Measurements from ENCODE around the gene VPS11. TPM values are rescaled to one million over a fixed set of nuclear protein-coding genes. Genes with fewer than 3 reads are reported as not detected.

The VPS11 gene
- total RNA-seq (2014; rRNA removed; shearing (Covaris generic)) = 5.6 and 11.2 TPM in 2 replicates

- Histone ChIP-seq H3K4me1 (replicated peaks) (no peaks in the 10 kb centered on the region), H3K4me3 (peak within 1 kb of the TSS; percentile 61), H3K27me3 (replicated peaks) (no peaks in the 10 kb centered on the region), H3K27ac (peak within 1 kb of the TSS; percentile 28; the same call in 1 of the 2 replicates), H3K36me3 (no peaks in the 10 kb centered on the region), H3K9me3 (replicated peaks) (no peaks in the 10 kb centered on the region)
- peak; percentile 70 to 89 for DNase-seq (ENCODE audit: low read depth in 1 of 2, low spot score in 2 of 2)
Observed at GRCh38 chr11:119067371-119068222, at the start of gene VPS11. TSS of gene VPS11 (plus strand) at chr11:119067818. CDS start at chr11:119067824, 6 bp downstream.

GRCh38 chr11:119018074-119018938, 49.3 kb upstream of the VPS11 start, which contains the start of the genes RPS25 and TRAPPC4:
TSS of gene RPS25 (minus strand) at chr11:119018343. CDS start at chr11:119018284, 59 bp downstream.
TSS of gene TRAPPC4 (plus strand) at chr11:119018766. CDS start at chr11:119018796, 30 bp downstream.
- H3K9me3 ChIP-seq (replicated peaks) = no peaks in the 10 kb centered on the region; the same call in 1 of the 2 replicates
- DNase-seq (ENCODE audit: low read depth in 1 of 2, low spot score in 2 of 2) = peak; percentile 88 to 89
- no peaks in the 10 kb centered on the region for H3K27me3 ChIP-seq (replicated peaks)
- peak within 1 kb of the TSS; percentile 63 for H3K4me3 ChIP-seq
- H3K4me1 ChIP-seq (replicated peaks) = 0 out of 2 replicates have a peak, but pooled peaks cover 3% of the 10 kb centered on the region
- H3K36me3 ChIP-seq = peaks cover 52% of the 10 kb centered on the region
- H3K27ac ChIP-seq = peak within 1 kb of the TSS; percentile 37

- Histone ChIP-seq H3K4me1 (replicated peaks) (0 out of 2 replicates have a peak, but pooled peaks cover 3% of the 10 kb centered on the region), H3K9me3 (replicated peaks) (no peaks in the 10 kb centered on the region), H3K4me3 (no peak overlapping the region; the same call in 1 of the 2 replicates), H3K36me3 (peaks cover 43% of the 10 kb centered on the region), H3K27ac (no peak overlapping the region), H3K27me3 (replicated peaks) (no peaks in the 10 kb centered on the region)
- no peak for DNase-seq (ENCODE audit: low read depth in 1 of 2, low spot score in 2 of 2)
Observed at GRCh38 chr11:119019996-119020395, 47.6 kb upstream of the VPS11 start.

GRCh38 chr11:119021631-119022030, 46.0 kb upstream of the VPS11 start:
- Histone ChIP-seq H3K4me1 (replicated peaks) (0 out of 2 replicates have a peak, but pooled peaks cover 3% of the 10 kb centered on the region), H3K36me3 (peaks cover 28% of the 10 kb centered on the region), H3K27ac (no peak overlapping the region), H3K9me3 (replicated peaks) (no peaks in the 10 kb centered on the region), H3K4me3 (no peak overlapping the region), H3K27me3 (replicated peaks) (no peaks in the 10 kb centered on the region)
- no peak for DNase-seq (ENCODE audit: low read depth in 1 of 2, low spot score in 2 of 2)

- Histone ChIP-seq H3K36me3 (peaks cover 16% of the 10 kb centered on the region), H3K27ac (no peak overlapping the region), H3K4me1 (replicated peaks) (0 out of 2 replicates have a peak, but pooled peaks cover 3% of the 10 kb centered on the region), H3K27me3 (replicated peaks) (no peaks in the 10 kb centered on the region), H3K9me3 (replicated peaks) (no peaks in the 10 kb centered on the region), H3K4me3 (no peak overlapping the region)
- DNase-seq (ENCODE audit: low read depth in 1 of 2, low spot score in 2 of 2) = no peak
Observed at GRCh38 chr11:119023741-119024140, 43.9 kb upstream of the VPS11 start.

GRCh38 chr11:119024430-119025098, 43.1 kb upstream of the VPS11 start:
- H3K27ac ChIP-seq = no peak overlapping the region
- H3K9me3 ChIP-seq (replicated peaks) = no peaks in the 10 kb centered on the region
- H3K36me3 ChIP-seq = peaks cover 16% of the 10 kb centered on the region
- H3K4me3 ChIP-seq = no peak overlapping the region
- H3K27me3 ChIP-seq (replicated peaks) = no peaks in the 10 kb centered on the region
- DNase-seq (ENCODE audit: low read depth in 1 of 2, low spot score in 2 of 2) = no peak
- 0 out of 2 replicates have a peak, but pooled peaks cover 3% of the 10 kb centered on the region for H3K4me1 ChIP-seq (replicated peaks)

GRCh38 chr11:119025099-119025473, 42.5 kb upstream of the VPS11 start:
- no peak overlapping the region for H3K4me3 ChIP-seq
- peaks cover 2% of the 10 kb centered on the region for H3K4me1 ChIP-seq (replicated peaks)
- no peaks in the 10 kb centered on the region for H3K9me3 ChIP-seq (replicated peaks)
- no peak for DNase-seq (ENCODE audit: low read depth in 1 of 2, low spot score in 2 of 2)
- H3K27ac ChIP-seq = no peak overlapping the region
- no peaks in the 10 kb centered on the region for H3K27me3 ChIP-seq (replicated peaks)
- H3K36me3 ChIP-seq = peaks cover 16% of the 10 kb centered on the region

- H3K27ac ChIP-seq = no peak overlapping the region
- H3K36me3 ChIP-seq = peaks cover 16% of the 10 kb centered on the region
- H3K27me3 ChIP-seq (replicated peaks) = no peaks in the 10 kb centered on the region
- no peak overlapping the region for H3K4me3 ChIP-seq
- peaks cover 6% of the 10 kb centered on the region for H3K4me1 ChIP-seq (replicated peaks)
- no peak for DNase-seq (ENCODE audit: low read depth in 1 of 2, low spot score in 2 of 2)
- no peaks in the 10 kb centered on the region for H3K9me3 ChIP-seq (replicated peaks)
Observed at GRCh38 chr11:119025541-119025940, 42.1 kb upstream of the VPS11 start.

GRCh38 chr11:119025978-119026766, 41.4 kb upstream of the VPS11 start:
- H3K36me3 ChIP-seq = peaks cover 16% of the 10 kb centered on the region
- no peaks in the 10 kb centered on the region for H3K27me3 ChIP-seq (replicated peaks)
- H3K27ac ChIP-seq = no peak overlapping the region
- peaks cover 6% of the 10 kb centered on the region for H3K4me1 ChIP-seq (replicated peaks)
- H3K9me3 ChIP-seq (replicated peaks) = no peaks in the 10 kb centered on the region
- DNase-seq (ENCODE audit: low read depth in 1 of 2, low spot score in 2 of 2) = no peak
- no peak overlapping the region for H3K4me3 ChIP-seq

- H3K4me3 ChIP-seq = no peak overlapping the region
Observed at GRCh38 chr11:119026970-119027369, 40.6 kb upstream of the VPS11 start.

GRCh38 chr11:119027561-119028345, 39.9 kb upstream of the VPS11 start:
- no peaks in the 10 kb centered on the region for H3K9me3 ChIP-seq (replicated peaks)
- DNase-seq (ENCODE audit: low read depth in 1 of 2, low spot score in 2 of 2) = no peak
- peaks cover 6% of the 10 kb centered on the region for H3K4me1 ChIP-seq (replicated peaks)

More at GRCh38 chr11:119026970-119027369, 40.6 kb upstream of the VPS11 start:
- Histone ChIP-seq H3K4me1 (replicated peaks) (peaks cover 6% of the 10 kb centered on the region), H3K9me3 (replicated peaks) (no peaks in the 10 kb centered on the region), H3K27ac (no peak overlapping the region), H3K36me3 (peaks cover 8% of the 10 kb centered on the region), H3K27me3 (replicated peaks) (no peaks in the 10 kb centered on the region)
- no peak for DNase-seq (ENCODE audit: low read depth in 1 of 2, low spot score in 2 of 2)

More at GRCh38 chr11:119027561-119028345, 39.9 kb upstream of the VPS11 start:
- Histone ChIP-seq H3K27me3 (replicated peaks) (no peaks in the 10 kb centered on the region), H3K27ac (no peak overlapping the region), H3K4me3 (no peak overlapping the region), H3K36me3 (peaks cover 7% of the 10 kb centered on the region; the same call in 1 of the 2 replicates)

Data from SJSA1 (cell line).